HCT116 (cell line): Measurements from ENCODE around the gene PIN1. TPM values are rescaled to one million over a fixed set of nuclear protein-coding genes. Genes with fewer than 3 reads are reported as not detected.

Source experiments
- ATAC-seq: fragments of 200-7000 bp; cut with Tn5 transposase; 2 replicates; pipeline ENCODE4 v1.9.1; 2020; ENCODE audit warnings: mild to moderate bottlenecking, moderate library complexity
- BruUV-seq: library from RNA; stranded (reverse); fragments of 400-500 nt; replicated peaks from 2 replicates; lab custom pipeline; 2021; lab: Mats Ljungman, UMichigan
- CTCF ChIA-PET: fragments of 300-600 bp; sonication (Branson Sonifier 250); formaldehyde crosslinking; loops from one replicate; lab custom pipeline; 2021; ENCODE audit warnings: antibody characterized with exemption; lab: Charles Lee
- POLR2A ChIA-PET: fragments of 300-600, 350-600 bp; sonication (Branson Sonifier 250); formaldehyde crosslinking; loops from one replicate; lab custom pipeline; 2021; ENCODE audit warnings: antibody characterized with exemption; lab: Charles Lee
- RAD21 ChIA-PET, 2 experiments: fragments of 300-600 bp; sonication (Branson Sonifier 250); formaldehyde crosslinking; loops; one replicate each; lab custom pipeline; 2023; ENCODE audit warnings: low total read pairs in 2 of 2; ENCODE audit not compliant: uncharacterized antibody in 2 of 2, unreplicated experiment in 2 of 2, low non-redundant PET in 1 of 2; lab: Charles Lee
- DNase-seq: peaks from one replicate; pipeline ENCODE4 v3.0.0-alpha.2; 2010; ENCODE audit warnings: low read depth, low spot score
- H2AFZ ChIP-seq: fragments of 200-600 bp; shearing (Covaris generic), sonication (generic); 2 replicates; pipeline ENCODE4 v1.6.1; 2017; ENCODE audit warnings: low read depth, mixed run types, mixed read lengths, antibody characterized with exemption, low read length; ENCODE audit not compliant: poor library complexity, severe bottlenecking
- H3K27ac ChIP-seq: 2 replicates; pipeline ENCODE4 v1.5.1; 2012; ENCODE audit warnings: low read depth, low read length
- H3K27me3 ChIP-seq: fragments of 200-600 bp; sonication (generic); 2 replicates; pipeline ENCODE4 v1.6.1; 2016; ENCODE audit warnings: mixed run types, low read length, mixed read lengths; ENCODE audit not compliant: insufficient read depth
- H3K36me3 ChIP-seq, 2 experiments: fragments of 200-500 bp in 1 of 2; fragments of 200-600 bp in 1 of 2; sonication (Bioruptor generic) in 1 of 2; sonication (generic) in 1 of 2; 2 replicates each; pipeline versions ENCODE4 v1.5.1 to v1.6.1; 2014 to 2016; ENCODE audit warnings: low read length in 2 of 2, inconsistent platforms in 1 of 2, mixed read lengths in 1 of 2, mixed run types in 1 of 2; ENCODE audit not compliant: insufficient read depth in 2 of 2, control insufficient read depth in 1 of 2
- H3K4me1 ChIP-seq, 2 experiments: fragments of 200-600 bp in 1 of 2; sonication (generic) in 1 of 2; 2 replicates each; pipeline versions ENCODE4 v1.5.1 to v1.6.1; 2012 to 2017; ENCODE audit warnings: low read length in 2 of 2, inconsistent platforms in 1 of 2, mild to moderate bottlenecking in 1 of 2, mixed read lengths in 1 of 2, mixed run types in 1 of 2, moderate library complexity in 1 of 2; ENCODE audit not compliant: insufficient read depth in 2 of 2, control insufficient read depth in 1 of 2
- H3K4me2 ChIP-seq: fragments of 200-600 bp; sonication (generic); 2 replicates; pipeline ENCODE4 v1.6.1; 2017; ENCODE audit warnings: mixed run types, low read length, mixed read lengths
- H3K4me3 ChIP-seq, 2 experiments: fragments of 200-600 bp in 1 of 2; sonication (generic) in 1 of 2; replicated peaks in 1 of 2; 2 replicates each; pipeline ENCODE4 v1.5.1; 2011 to 2016; ENCODE audit warnings: low read length in 2 of 2, control low read depth in 1 of 2, low read depth in 1 of 2, mild to moderate bottlenecking in 1 of 2, mixed read lengths in 1 of 2, mixed run types in 1 of 2
- H3K79me2 ChIP-seq: fragments of 200-600 bp; sonication (generic); 2 replicates; pipeline ENCODE4 v1.6.1; 2017; ENCODE audit warnings: mild to moderate bottlenecking, mixed run types, low read length, moderate library complexity, mixed read lengths; ENCODE audit not compliant: insufficient read depth
- H3K9ac ChIP-seq: fragments of 200-600 bp; sonication (generic); 2 replicates; pipeline ENCODE4 v1.6.1; 2016; ENCODE audit warnings: low read length, mixed read lengths
- H3K9me2 ChIP-seq: fragments of 200-600 bp; sonication (generic), shearing (Covaris generic); 2 replicates; pipeline ENCODE4 v1.6.1; 2017; ENCODE audit warnings: mixed run types, mild to moderate bottlenecking, moderate library complexity; ENCODE audit not compliant: insufficient read depth
- H3K9me3 ChIP-seq, 2 experiments: fragments of 200-500 bp in 1 of 2; fragments of 200-600 bp in 1 of 2; sonication (Bioruptor generic) in 1 of 2; sonication (generic) in 1 of 2; 2 replicates each; pipeline ENCODE4 v1.6.1; 2014 to 2017; ENCODE audit warnings: low read length in 2 of 2, mixed read lengths in 2 of 2, inconsistent platforms in 1 of 2, low read depth in 1 of 2, mild to moderate bottlenecking in 1 of 2, mixed run types in 1 of 2, moderate library complexity in 1 of 2; ENCODE audit not compliant: control insufficient read depth in 1 of 2, insufficient read depth in 1 of 2
- H4K20me1 ChIP-seq: fragments of 200-600 bp; sonication (generic), shearing (Covaris generic); 2 replicates; pipeline ENCODE4 v1.6.1; 2017; ENCODE audit warnings: mixed run types, mild to moderate bottlenecking, moderate library complexity; ENCODE audit not compliant: insufficient read depth
- CTCF ChIP-seq, 3 experiments: fragments of 200-600 bp in 1 of 3; sonication (generic) in 1 of 3; IDR thresholded peaks in 2 of 3; conservative IDR thresholded peaks in 1 of 3; 2 replicates each; pipeline ENCODE4 v1.5.1; 2012 to 2017; ENCODE audit warnings: low read depth in 2 of 3, low read length in 2 of 3, antibody characterized with exemption in 1 of 3, borderline replicate concordance in 1 of 3, control low read depth in 1 of 3, mild to moderate bottlenecking in 1 of 3, mixed read lengths in 1 of 3, mixed run types in 1 of 3, moderate library complexity in 1 of 3; ENCODE audit not compliant: insufficient read depth in 1 of 3
- EZH2phosphoT487 ChIP-seq: fragments of 200-600 bp; IDR thresholded peaks from 2 replicates; pipeline ENCODE4 v1.6.1; 2018; ENCODE audit warnings: antibody characterized with exemption, borderline replicate concordance
- FOSL1 ChIP-seq: IDR thresholded peaks from 2 replicates; pipeline ENCODE4 v1.6.1; 2012; ENCODE audit warnings: low read depth
- JUND ChIP-seq: IDR thresholded peaks from 2 replicates; pipeline ENCODE4 v1.6.1; 2012
- RAD21 ChIP-seq: IDR thresholded peaks from 2 replicates; pipeline ENCODE4 v1.6.1; 2012; ENCODE audit warnings: low read depth, mild to moderate bottlenecking
- REST ChIP-seq: IDR thresholded peaks from 2 replicates; pipeline ENCODE4 v1.6.1; 2012; ENCODE audit warnings: low read depth
- SRF ChIP-seq: IDR thresholded peaks from 2 replicates; pipeline ENCODE4 v1.6.1; 2012; ENCODE audit warnings: low read depth
- intact Hi-C: fragments of 100-400 bp; cut with micrococcal nuclease; formaldehyde crosslinking; loops from 2 replicates; pipeline ENCODE4 v1.10.0; 2022
- total RNA-seq: library from RNA; stranded (reverse); gene quantifications from one replicate; pipeline ENCODE4 v1.2.1, GENCODE V29; 2021; ENCODE audit not compliant: unreplicated experiment

PIN1 gene
- total RNA-seq, 1 experiment from 2014 or later, result 78.9 TPM

- no peak for TF ChIP-seq FOSL1
- TF ChIP-seq CTCF (IDR thresholded peaks at IDR 0.05 in 2 of 3, conservative IDR thresholded peaks at IDR 0.05 in 1 of 3; ENCODE audit: borderline replicate concordance in 1 of 3, insufficient read depth in 1 of 3, low read depth in 2 of 3, low read length in 2 of 3), result no peak
- TF ChIP-seq JUND, result no peak
- TF ChIP-seq EZH2phosphoT487, result no peak
- TF ChIP-seq RAD21, result no peak
- TF ChIP-seq SRF, result no peak
- TF ChIP-seq REST, result no peak
- peaks cover 0 to 8% of the 10 kb centered on the region in 2 experiments; a peak in 2 of 4 replicates for H3K4me1 ChIP-seq
- no peak overlapping the region for H3K4me3 ChIP-seq
- POLR2A ChIA-PET, result no interaction called here
- no peak overlapping the region for H2AFZ ChIP-seq
- RAD21 ChIA-PET, result no interaction called here
- ATAC-seq (no peak), DNase-seq (no peak)
- no peaks in the 10 kb centered on the region for H3K27me3 ChIP-seq
- CTCF ChIA-PET, result no interaction called here
- H3K9me2 ChIP-seq, result no peaks in the 10 kb centered on the region
- H3K9me3 ChIP-seq, result no peaks in the 10 kb centered on the region
- H3K4me2 ChIP-seq, result no peak overlapping the region
- intact Hi-C loops, result no loop called here
- no peak overlapping the region for H3K27ac ChIP-seq
- no peaks in the 10 kb centered on the region for H3K79me2 ChIP-seq
- BruUV-seq, result TSS peak; percentile 71
- H4K20me1 ChIP-seq, result no peaks in the 10 kb centered on the region
- H3K9ac ChIP-seq, result no peak overlapping the region
- peaks cover 0 to 2% of the 10 kb centered on the region in 2 experiments; a peak in 1 of 4 replicates for H3K36me3 ChIP-seq
These were observed 19.2 kb downstream of the PIN1 start for GRCh38 chr19:9854282-9854846.
